Testis (tissue), 3 donors: Measurements from ENCODE around the gene ACP3. TPM values are rescaled to one million over a fixed set of nuclear protein-coding genes. Genes with fewer than 3 reads are reported as not detected.
A peak's percentile ranks its signal among the peaks of the same experiment; 100 is the strongest.

Source experiments
- DNase-seq: peaks from one replicate; pipeline ENCODE4 v3.0.0-alpha.2; 2019
- H3K27ac ChIP-seq, 2 donors: fragments of 200-600 bp; sonication (generic); one replicate each; pipeline ENCODE4 v1.5.1; 2019
- H3K27me3 ChIP-seq: fragments of 200-600 bp; sonication (generic); one replicate; pipeline ENCODE4 v1.5.1; 2019
- H3K36me3 ChIP-seq: fragments of 200-600 bp; sonication (generic); one replicate; pipeline ENCODE4 v1.5.1; 2017; ENCODE audit warnings: low read depth; ENCODE audit errors: missing control alignments
- H3K4me1 ChIP-seq: fragments of 200-600 bp; sonication (generic); one replicate; pipeline ENCODE4 v1.5.1; 2019
- H3K4me3 ChIP-seq, 2 donors: fragments of 200-600 bp; sonication (generic); one replicate each; pipeline ENCODE4 v1.5.1; 2017 to 2019
- H3K9me3 ChIP-seq: fragments of 200-600 bp; sonication (generic); one replicate; pipeline ENCODE4 v1.5.1; 2017
- CTCF ChIP-seq, 3 experiments: fragments of 450-650 bp in 2 of 3; fragments of 200-600 bp in 1 of 3; sonication (generic) in 1 of 3; IDR thresholded peaks; one replicate each; pipeline ENCODE4 v1.5.1; 2016 to 2019; ENCODE audit warnings: antibody characterized with exemption in 3 of 3, mild to moderate bottlenecking in 2 of 3, moderate library complexity in 1 of 3
- POLR2A ChIP-seq: fragments of 450-650 bp; IDR thresholded peaks from one replicate; pipeline ENCODE4 v1.6.1; 2017; ENCODE audit warnings: antibody characterized with exemption, mild to moderate bottlenecking, moderate library complexity
- WGBS, 2 donors: methylation state at CpG; one replicate each; pipeline ENCODE4 v1.1.5; 2018; 5-methylcytosine and 5-hydroxymethylcytosine counted together
- intact Hi-C: fragments of 100-400 bp; cut with DNase I; formaldehyde crosslinking; loops from one replicate; pipeline ENCODE4 v1.15.1; 2023; ENCODE audit warnings: low total_unique reads
- polyA plus RNA-seq: library from polyadenylated mRNA; stranded (reverse); fragments of 350-450 nt; fragmentation: Illumina TruSeq; extraction: RNeasy Lipid Tissue Mini Kit (QIAGEN cat#74804); gene quantifications from one replicate; pipeline ENCODE4 v1.2.3, GENCODE V29; 2014; ENCODE audit warnings: low read depth, low replicate concordance; ENCODE audit not compliant: insufficient read depth
- total RNA-seq, 2 donors: library from RNA; depleted of rRNA; stranded (reverse); fragments of >200 nt; gene quantifications; one replicate each; pipeline ENCODE4 v1.2.3, GENCODE V29; 2016

Gene ACP3
- total and polyA plus RNA-seq, 3 donors from 2014 or later: 2.6 to 7.9 (median 5.8) TPM

- peak; percentile 51 for DNase-seq
- Histone ChIP-seq H3K9me3 (no peaks in the 10 kb centered on the region), H3K27ac (no peak overlapping the region), H3K4me1 (peaks cover 5% of the 10 kb centered on the region), H3K27me3 (no peaks in the 10 kb centered on the region), H3K36me3 (no peaks in the 10 kb centered on the region), H3K4me3 (no peak overlapping the region)
- TF ChIP-seq POLR2A (no peak), CTCF (IDR thresholded peaks at IDR 0.05) (peak in 2 of 3 experiments; percentile 11 to 12)
- intact Hi-C loops: no loop called here
- WGBS, 2 donors: 58 to 73% methylated on average over 5 of the region's 5 CpGs
These were observed 25.0 kb downstream of the ACP3 start for GRCh38 chr3:132342183-132342582.

GRCh38 chr3:132342610-132343009 lies 25.4 kb downstream of the ACP3 start:
- Histone ChIP-seq H3K4me3 (no peak overlapping the region), H3K27ac (no peak overlapping the region), H3K9me3 (no peaks in the 10 kb centered on the region), H3K27me3 (no peaks in the 10 kb centered on the region), H3K36me3 (no peaks in the 10 kb centered on the region), H3K4me1 (peaks cover 5% of the 10 kb centered on the region)
- no peak for TF ChIP-seq POLR2A
- TF ChIP-seq CTCF (IDR thresholded peaks at IDR 0.05): no peak
- intact Hi-C loops: no loop called here
- no peak for DNase-seq
- 68 to 70% methylated on average over 2 of the region's 2 CpGs for WGBS, 2 donors

GRCh38 chr3:132343018-132343612 lies 25.9 kb downstream of the ACP3 start:
- Histone ChIP-seq H3K27ac (no peak overlapping the region), H3K36me3 (no peaks in the 10 kb centered on the region), H3K4me1 (peaks cover 5% of the 10 kb centered on the region), H3K9me3 (no peaks in the 10 kb centered on the region), H3K27me3 (no peaks in the 10 kb centered on the region), H3K4me3 (no peak overlapping the region)
- DNase-seq: peak; percentile 71
- 10 to 22% methylated on average over 6 of the region's 6 CpGs for WGBS, 2 donors
- peak; percentile 82 to 94 (median 87) for TF ChIP-seq CTCF (IDR thresholded peaks at IDR 0.05)
- no peak for TF ChIP-seq POLR2A
- intact Hi-C loops: no loop called here

- H3K27ac ChIP-seq: no peak overlapping the region
- no peaks in the 10 kb centered on the region for H3K9me3 ChIP-seq
- intact Hi-C loops: loop anchor here (5.0 kb wide), 1 partner anchor 92 kb away; no protein-coding TSS in a partner anchor
- DNase-seq: no peak
- peaks cover 5% of the 10 kb centered on the region for H3K4me1 ChIP-seq
- TF ChIP-seq POLR2A (no peak), CTCF (IDR thresholded peaks at IDR 0.05) (no peak)
- no peaks in the 10 kb centered on the region for H3K27me3 ChIP-seq
- no peak overlapping the region for H3K4me3 ChIP-seq
- H3K36me3 ChIP-seq: no peaks in the 10 kb centered on the region
These were observed 27.6 kb downstream of the ACP3 start for GRCh38 chr3:132344666-132345280.
